ENCODE results near the gene FAM200B. TPM values are rescaled to one million over a fixed set of nuclear protein-coding genes. Genes with fewer than 3 reads are reported as not detected.

FAM200B gene
- total RNA-seq, 2 donors from 2014 or later: 38.9 to 52.5 TPM

GRCh38 chr4:15651676-15652075 is 30.0 kb upstream of the FAM200B start:
- no peak for TF ChIP-seq POLR2A (IDR thresholded peaks at IDR 0.05)
- Histone ChIP-seq H3K27ac (peak overlapping the region; percentile 2 to 99), H3K4me3 (no peak overlapping the region), H3K9me3 (no peaks in the 10 kb centered on the region), H3K36me3 (no peaks in the 10 kb centered on the region), H3K27me3 (replicated peaks; ENCODE audit: insufficient read depth) (no peaks in the 10 kb centered on the region), H3K4me1 (replicated peaks) (peaks cover 4% of the 10 kb centered on the region)
- WGBS: 28% methylated on average over 2 of the region's 2 CpGs
- DNase-seq (ENCODE audit: low spot score): no peak
- intact Hi-C loops (cut with DNase I): loop anchor here (10.0 kb wide), 2 partner anchors 257 to 647 kb away; partner anchors contain the start of gene CPEB2

- WGBS: 48% methylated on average over 1 of the region's 1 CpG
- H3K36me3 ChIP-seq: no peaks in the 10 kb centered on the region
- no peaks in the 10 kb centered on the region for H3K27me3 ChIP-seq (replicated peaks; ENCODE audit: insufficient read depth)
- peak overlapping the region; percentile 2 to 99 for H3K27ac ChIP-seq
- H3K9me3 ChIP-seq: no peaks in the 10 kb centered on the region
- DNase-seq (ENCODE audit: low spot score): no peak
- intact Hi-C loops (cut with DNase I): loop anchor here (10.0 kb wide), 2 partner anchors 257 to 647 kb away; partner anchors contain the start of gene CPEB2
- TF ChIP-seq POLR2A (IDR thresholded peaks at IDR 0.05): no peak
- no peak for TF ChIP-seq POLR2AphosphoS5 (IDR thresholded peaks at IDR 0.05)
- TF ChIP-seq CTCF (IDR thresholded peaks at IDR 0.05): no peak
- no peak overlapping the region for H3K4me3 ChIP-seq
- H3K4me1 ChIP-seq (replicated peaks): peaks cover 4% of the 10 kb centered on the region
These were observed 29.4 kb upstream of the FAM200B start for GRCh38 chr4:15652191-15652590.

GRCh38 chr4:15652841-15653240 is 28.8 kb upstream of the FAM200B start:
- Histone ChIP-seq H3K27me3 (replicated peaks; ENCODE audit: insufficient read depth) (no peaks in the 10 kb centered on the region), H3K27ac (peak overlapping the region; percentile 99), H3K4me3 (peak overlapping the region; percentile 72 to 79), H3K4me1 (replicated peaks) (peaks cover 4% of the 10 kb centered on the region), H3K36me3 (no peaks in the 10 kb centered on the region), H3K9me3 (no peaks in the 10 kb centered on the region)
- WGBS: 52% methylated on average over 4 of the region's 4 CpGs
- no peak for DNase-seq (ENCODE audit: low spot score)
- intact Hi-C loops (cut with DNase I): loop anchor here (10.0 kb wide), 2 partner anchors 258 to 648 kb away; partner anchors contain the start of gene CPEB2
- TF ChIP-seq CTCF (IDR thresholded peaks at IDR 0.05) (no peak), POLR2AphosphoS5 (IDR thresholded peaks at IDR 0.05) (no peak)

- no peak for DNase-seq (ENCODE audit: low spot score)
- H3K36me3 ChIP-seq: no peaks in the 10 kb centered on the region
- WGBS: 28% methylated on average over 4 of the region's 4 CpGs
- TF ChIP-seq CTCF (IDR thresholded peaks at IDR 0.05) (no peak), POLR2AphosphoS5 (IDR thresholded peaks at IDR 0.05) (no peak), POLR2A (IDR thresholded peaks at IDR 0.05) (no peak)
- H3K27me3 ChIP-seq (replicated peaks; ENCODE audit: insufficient read depth): no peaks in the 10 kb centered on the region
- peaks cover 4% of the 10 kb centered on the region for H3K4me1 ChIP-seq (replicated peaks)
- peak overlapping the region; percentile 99 for H3K27ac ChIP-seq
- no peaks in the 10 kb centered on the region for H3K9me3 ChIP-seq
- intact Hi-C loops (cut with DNase I): loop anchor here (10.0 kb wide), 2 partner anchors 259 to 649 kb away; partner anchors contain the start of gene CPEB2
- H3K4me3 ChIP-seq: peak overlapping the region; percentile 72 to 79
These were observed 28.2 kb upstream of the FAM200B start for GRCh38 chr4:15653420-15653819.

- H3K4me1 ChIP-seq (replicated peaks): peaks cover 4% of the 10 kb centered on the region
- intact Hi-C loops (cut with DNase I): loop anchor here (10.0 kb wide), 2 partner anchors 259 to 649 kb away; partner anchors contain the start of gene CPEB2
These were observed 27.6 kb upstream of the FAM200B start for GRCh38 chr4:15653864-15654592.

More at GRCh38 chr4:15653864-15654592, 27.6 kb upstream of the FAM200B start:
- WGBS: under 1% methylated on average over 7 of the region's 7 CpGs
- peak overlapping the region; percentile 99 for H3K27ac ChIP-seq
- H3K9me3 ChIP-seq: no peaks in the 10 kb centered on the region
- DNase-seq (ENCODE audit: low spot score): no peak
- peak overlapping the region; percentile 72 to 79 for H3K4me3 ChIP-seq
- H3K36me3 ChIP-seq: no peaks in the 10 kb centered on the region
- H3K27me3 ChIP-seq (replicated peaks; ENCODE audit: insufficient read depth): no peaks in the 10 kb centered on the region
- TF ChIP-seq POLR2A (IDR thresholded peaks at IDR 0.05): peak; percentile 9
- no peak for TF ChIP-seq CTCF (IDR thresholded peaks at IDR 0.05)
- TF ChIP-seq POLR2AphosphoS5 (IDR thresholded peaks at IDR 0.05): no peak
